ENCODE data around the gene MAP3K7.

DNA sequence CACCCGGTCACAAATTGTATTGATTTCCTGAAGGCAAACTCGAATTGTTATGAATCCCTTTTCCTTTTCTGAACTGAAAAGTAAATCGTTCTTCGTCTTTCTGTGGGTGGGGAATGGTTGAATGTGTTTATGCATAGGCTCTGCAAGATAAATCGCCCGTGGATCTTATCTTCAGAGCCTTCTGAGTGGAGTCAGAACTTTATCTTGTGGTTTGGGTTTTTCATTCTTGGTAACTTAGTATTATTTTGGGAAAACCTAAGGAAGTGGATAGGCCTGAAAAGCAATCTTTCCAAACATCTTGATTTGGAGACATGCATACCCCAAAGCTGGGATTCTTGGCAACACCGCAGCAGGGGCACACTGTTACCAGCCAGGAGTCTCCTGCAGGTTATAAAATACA is 122.4 kb downstream of the MAP3K7 start:
- TF ChIP-seq, protein P1, sequence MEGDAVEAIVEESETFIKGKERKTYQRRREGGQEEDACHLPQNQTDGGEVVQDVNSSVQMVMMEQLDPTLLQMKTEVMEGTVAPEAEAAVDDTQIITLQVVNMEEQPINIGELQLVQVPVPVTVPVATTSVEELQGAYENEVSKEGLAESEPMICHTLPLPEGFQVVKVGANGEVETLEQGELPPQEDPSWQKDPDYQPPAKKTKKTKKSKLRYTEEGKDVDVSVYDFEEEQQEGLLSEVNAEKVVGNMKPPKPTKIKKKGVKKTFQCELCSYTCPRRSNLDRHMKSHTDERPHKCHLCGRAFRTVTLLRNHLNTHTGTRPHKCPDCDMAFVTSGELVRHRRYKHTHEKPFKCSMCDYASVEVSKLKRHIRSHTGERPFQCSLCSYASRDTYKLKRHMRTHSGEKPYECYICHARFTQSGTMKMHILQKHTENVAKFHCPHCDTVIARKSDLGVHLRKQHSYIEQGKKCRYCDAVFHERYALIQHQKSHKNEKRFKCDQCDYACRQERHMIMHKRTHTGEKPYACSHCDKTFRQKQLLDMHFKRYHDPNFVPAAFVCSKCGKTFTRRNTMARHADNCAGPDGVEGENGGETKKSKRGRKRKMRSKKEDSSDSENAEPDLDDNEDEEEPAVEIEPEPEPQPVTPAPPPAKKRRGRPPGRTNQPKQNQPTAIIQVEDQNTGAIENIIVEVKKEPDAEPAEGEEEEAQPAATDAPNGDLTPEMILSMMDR (IDR thresholded peaks at IDR 0.05; ENCODE audit: extremely low read depth in 1 of 2, insufficient read depth in 1 of 2, low read depth in 1 of 2, low read length in 2 of 2), result no peak
- TF ChIP-seq EZH2 (IDR thresholded peaks at IDR 0.05; ENCODE audit: borderline replicate concordance, low read depth, low read length, severe bottlenecking), result no peak

Data from endothelial cell of umbilical vein (primary cell).